SK-N-SH (cell line): Measurements from ENCODE around the gene SERTM2. TPM values are rescaled to one million over a fixed set of nuclear protein-coding genes. Genes with fewer than 3 reads are reported as not detected.

ENCODE experiments used
- CTCF ChIA-PET: fragments of 300-600, 350-600 bp; formaldehyde crosslinking; extraction: SDS; loops from one replicate; lab custom pipeline; 2021; lab: Yijun Ruan, JAX
- POLR2A ChIA-PET: fragments of 350-600 bp; sonication (Branson Sonifier 250); formaldehyde crosslinking; extraction: SDS; loops from one replicate; lab custom pipeline; 2020; ENCODE audit warnings: antibody characterized with exemption, inconsistent platforms; lab: Yijun Ruan, JAX
- DNase-seq: peaks from one replicate; pipeline ENCODE4 v3.0.0; 2012
- H2AFZ ChIP-seq: fragments of 200-600 bp; sonication (generic); 2 replicates; pipeline ENCODE4 v1.8.1; 2016; ENCODE audit warnings: antibody characterized with exemption, mild to moderate bottlenecking, low read depth
- H3F3A ChIP-seq: fragments of 200-600 bp; sonication (generic); replicated peaks from 2 replicates; pipeline ENCODE3; 2016; ENCODE audit warnings: antibody characterized with exemption, mild to moderate bottlenecking; ENCODE audit not compliant: insufficient read depth
- H3K27ac ChIP-seq, 2 experiments: fragments of 200-500 bp in 1 of 2; fragments of 200-600 bp in 1 of 2; sonication (Bioruptor generic) in 1 of 2; sonication (generic), shearing (Covaris generic) in 1 of 2; 2 replicates each; pipeline versions ENCODE4 v1.5.1 to v1.6.1; 2014 to 2016; ENCODE audit warnings: low read depth in 2 of 2, inconsistent platforms in 1 of 2, low read length in 1 of 2, mild to moderate bottlenecking in 1 of 2, mixed read lengths in 1 of 2
- H3K27me3 ChIP-seq: fragments of 200-600 bp; sonication (generic), shearing (Covaris generic); 2 replicates; pipeline ENCODE4 v1.6.1; 2016; ENCODE audit warnings: mixed run types; ENCODE audit not compliant: insufficient read depth
- H3K36me3 ChIP-seq, 2 experiments: fragments of 200-500 bp in 1 of 2; fragments of 200-600 bp in 1 of 2; sonication (Bioruptor generic) in 1 of 2; sonication (generic) in 1 of 2; replicated peaks in 1 of 2; 2 replicates each; pipeline versions ENCODE3 to v1.5.1; 2014 to 2016; ENCODE audit warnings: low read length in 1 of 2, mild to moderate bottlenecking in 1 of 2; ENCODE audit not compliant: insufficient read depth in 2 of 2, control insufficient read depth in 1 of 2
- H3K4me1 ChIP-seq, 2 experiments: fragments of 200-500 bp in 1 of 2; fragments of 200-600 bp in 1 of 2; sonication (Bioruptor generic) in 1 of 2; sonication (generic), shearing (Covaris generic) in 1 of 2; 2 replicates each; pipeline versions ENCODE4 v1.5.1 to v1.6.1; 2014 to 2016; ENCODE audit warnings: low read depth in 1 of 2, low read length in 1 of 2, mixed run types in 1 of 2; ENCODE audit not compliant: insufficient read depth in 2 of 2, control insufficient read depth in 1 of 2
- H3K4me2 ChIP-seq: fragments of 200-600 bp; sonication (generic), shearing (Covaris generic); 2 replicates; pipeline ENCODE4 v1.6.1; 2017; ENCODE audit warnings: mixed run types
- H3K4me3 ChIP-seq, 2 experiments: fragments of 200-500 bp in 1 of 2; fragments of 200-600 bp in 1 of 2; sonication (Bioruptor generic) in 1 of 2; sonication (generic), shearing (Covaris generic) in 1 of 2; 2 replicates each; pipeline versions ENCODE4 v1.5.1 to v1.8.1; 2014 to 2016; ENCODE audit warnings: low read depth in 2 of 2, inconsistent platforms in 1 of 2, low read length in 1 of 2, mild to moderate bottlenecking in 1 of 2, mixed read lengths in 1 of 2, moderate library complexity in 1 of 2
- H3K79me2 ChIP-seq: fragments of 200-600 bp; sonication (generic); 2 replicates; pipeline ENCODE4 v1.8.1; 2017; ENCODE audit warnings: mild to moderate bottlenecking; ENCODE audit not compliant: insufficient read depth
- H3K9ac ChIP-seq: fragments of 200-600 bp; sonication (generic); 2 replicates; pipeline ENCODE4 v1.6.1; 2017; ENCODE audit warnings: mixed run types
- H3K9me2 ChIP-seq: fragments of 200-600 bp; sonication (generic); 2 replicates; pipeline ENCODE4 v1.6.1; 2017; ENCODE audit warnings: mixed run types
- H3K9me3 ChIP-seq: fragments of 200-600 bp; sonication (generic); 2 replicates; pipeline ENCODE4 v1.6.1; 2017; ENCODE audit warnings: mixed run types, mild to moderate bottlenecking, moderate library complexity
- H4K20me1 ChIP-seq: fragments of 200-600 bp; sonication (generic); 2 replicates; pipeline ENCODE4 v1.6.1; 2017; ENCODE audit warnings: mild to moderate bottlenecking, mixed run types; ENCODE audit not compliant: insufficient read depth
- CTCF ChIP-seq: fragments of 200-600 bp; sonication (generic); IDR thresholded peaks from 2 replicates; pipeline ENCODE4 v1.6.1; 2017; ENCODE audit warnings: antibody characterized with exemption, mild to moderate bottlenecking, moderate library complexity
- ELF1 ChIP-seq: IDR thresholded peaks from 2 replicates; pipeline ENCODE4 v1.4.0; 2012
- EP300 ChIP-seq, 2 experiments: IDR thresholded peaks; 2 replicates each; pipeline versions ENCODE4 v1.4.0 to v1.6.1; 2012; ENCODE audit warnings: borderline replicate concordance in 1 of 2, low read depth in 1 of 2, low read length in 1 of 2
- EZH2phosphoT487 ChIP-seq: fragments of 200-600 bp; sonication (generic); IDR thresholded peaks from 2 replicates; pipeline ENCODE4 v1.6.1; 2017; ENCODE audit warnings: low read depth, mixed run types, mild to moderate bottlenecking, antibody characterized with exemption, moderate library complexity, borderline replicate concordance
- FOXJ3 ChIP-seq: sonication (generic); formaldehyde crosslinking; IDR thresholded peaks from 2 replicates; pipeline ENCODE4 v1.5.1; 2020; ENCODE audit warnings: mild to moderate bottlenecking, missing genetic modification reagents
- GATA2 ChIP-seq: sonication (generic); formaldehyde crosslinking; IDR thresholded peaks from 2 replicates; pipeline ENCODE4 v1.5.0; 2020; ENCODE audit warnings: mild to moderate bottlenecking, missing genetic modification reagents
- MAX ChIP-seq: IDR thresholded peaks from 2 replicates; pipeline ENCODE4 v1.4.0; 2012; ENCODE audit warnings: low read depth
- MEF2A ChIP-seq: IDR thresholded peaks from 2 replicates; pipeline ENCODE4 v1.4.0; 2012; ENCODE audit warnings: low read depth, borderline replicate concordance
- POLR2AphosphoS5 ChIP-seq: IDR thresholded peaks from 2 replicates; pipeline ENCODE4 v1.6.1; 2012; ENCODE audit warnings: low read depth, low read length
- RAD21 ChIP-seq: IDR thresholded peaks from 2 replicates; pipeline ENCODE4 v1.6.1; 2012; ENCODE audit warnings: mild to moderate bottlenecking, low read length
- USF2 ChIP-seq: fragments of 150-350 bp; IDR thresholded peaks from 2 replicates; pipeline ENCODE4 v1.6.1; 2017; ENCODE audit warnings: antibody characterized with exemption, low read length, low read depth, borderline replicate concordance
- YY1 ChIP-seq: IDR thresholded peaks from 2 replicates; pipeline ENCODE4 v1.4.0; 2012; ENCODE audit warnings: low read depth, mild to moderate bottlenecking
- WGBS: methylation state at CpG from one replicate; pipeline ENCODE4 v1.1.6; 2017; ENCODE audit warnings: low lambda C conversion rate; 5-methylcytosine and 5-hydroxymethylcytosine counted together
- polyA plus RNA-seq, 3 experiments: library from polyadenylated mRNA; depleted of rRNA; stranded (reverse); fragments of >200 nt; gene quantifications; 2 replicates each; pipeline ENCODE4 v1.2.3, GENCODE V29; 2012

The SERTM2 gene
- polyA plus RNA-seq, 1 of the 3 experiments (the other 2 are of a cell fraction) = 0.12 TPM

GRCh38 chrX:111560801-111561200 is 49.4 kb downstream of the SERTM2 start:
- Histone ChIP-seq H3K9me3 (no peaks in the 10 kb centered on the region), H3K36me3 (no peaks in the 10 kb centered on the region), H3K4me1 (peaks cover 0 to 3% of the 10 kb centered on the region in 2 experiments; a peak in 2 of 4 replicates), H3K79me2 (no peaks in the 10 kb centered on the region), H3K27me3 (no peaks in the 10 kb centered on the region; the same call in 1 of the 2 replicates), H3K4me3 (no peak overlapping the region), H3K4me2 (no peak overlapping the region), H3K27ac (no peak overlapping the region), H3K9me2 (no peaks in the 10 kb centered on the region), H2AFZ (no peak overlapping the region), H3F3A (no peaks in the 10 kb centered on the region), H4K20me1 (no peaks in the 10 kb centered on the region), H3K9ac (no peak overlapping the region)
- ChIA-PET CTCF (interaction anchor here (2.6 kb wide), 1 partner anchor 8 kb away, joined by 7 read pairs; no protein-coding TSS in a partner anchor), POLR2A (no interaction called here)
- no peak for TF ChIP-seq EP300 (IDR thresholded peaks at IDR 0.05; ENCODE audit: borderline replicate concordance in 1 of 2, low read depth in 1 of 2, low read length in 1 of 2)
- TF ChIP-seq USF2 = no peak
- TF ChIP-seq POLR2AphosphoS5 = no peak
- TF ChIP-seq CTCF = no peak
- no peak for TF ChIP-seq RAD21
- no peak for TF ChIP-seq FOXJ3 (CRISPR knock-in tag)
- no peak for TF ChIP-seq EZH2phosphoT487
- no peak for TF ChIP-seq GATA2 (CRISPR knock-in tag)
- no peak for TF ChIP-seq YY1
- no peak for DNase-seq
- WGBS = 14% methylated on average over 3 of the region's 3 CpGs

- Histone ChIP-seq H2AFZ (no peak overlapping the region), H3K4me2 (no peak overlapping the region), H3F3A (no peaks in the 10 kb centered on the region), H3K79me2 (no peaks in the 10 kb centered on the region), H3K27me3 (no peaks in the 10 kb centered on the region; the same call in 1 of the 2 replicates), H3K9ac (no peak overlapping the region), H4K20me1 (no peaks in the 10 kb centered on the region), H3K4me3 (no peak overlapping the region), H3K9me2 (no peaks in the 10 kb centered on the region), H3K4me1 (peaks cover 0 to 3% of the 10 kb centered on the region in 2 experiments; a peak in 2 of 4 replicates), H3K9me3 (no peaks in the 10 kb centered on the region), H3K36me3 (no peaks in the 10 kb centered on the region), H3K27ac (peak overlapping the region in 1 of 2 experiments; percentile 58; a peak in 2 of 4 replicates)
- WGBS = 0% methylated on average over 1 of the region's 1 CpG
- peak; percentile 17 for DNase-seq
- CTCF ChIA-PET = no interaction called here
- POLR2A ChIA-PET = no interaction called here
- no peak for TF ChIP-seq ELF1
- TF ChIP-seq EP300 (IDR thresholded peaks at IDR 0.05; ENCODE audit: borderline replicate concordance in 1 of 2, low read depth in 1 of 2, low read length in 1 of 2) = peak in 1 of 2 experiments; percentile 85; a peak in 2 of 4 replicates
- no peak for TF ChIP-seq GATA2 (CRISPR knock-in tag)
- TF ChIP-seq MAX = no peak
- no peak for TF ChIP-seq MEF2A
Measured at GRCh38 chrX:111561851-111562250, 50.4 kb downstream of the SERTM2 start.
